HG03039 (cell line): Measurements from ENCODE around the gene CCDC57.
"Not testable (repeated sequence)": the region's sequence is repeated elsewhere in the genome, so short reads cannot be mapped to it uniquely, and the experiment has no call there.

Experiments
- ATAC-seq: cut with Tn5 transposase; IDR thresholded peaks from one replicate; pipeline ENCODE4 v1.9.1; 2021; ENCODE audit warnings: mild to moderate bottlenecking, moderate library complexity; ENCODE audit not compliant: unreplicated experiment

Gene CCDC57

DNA sequence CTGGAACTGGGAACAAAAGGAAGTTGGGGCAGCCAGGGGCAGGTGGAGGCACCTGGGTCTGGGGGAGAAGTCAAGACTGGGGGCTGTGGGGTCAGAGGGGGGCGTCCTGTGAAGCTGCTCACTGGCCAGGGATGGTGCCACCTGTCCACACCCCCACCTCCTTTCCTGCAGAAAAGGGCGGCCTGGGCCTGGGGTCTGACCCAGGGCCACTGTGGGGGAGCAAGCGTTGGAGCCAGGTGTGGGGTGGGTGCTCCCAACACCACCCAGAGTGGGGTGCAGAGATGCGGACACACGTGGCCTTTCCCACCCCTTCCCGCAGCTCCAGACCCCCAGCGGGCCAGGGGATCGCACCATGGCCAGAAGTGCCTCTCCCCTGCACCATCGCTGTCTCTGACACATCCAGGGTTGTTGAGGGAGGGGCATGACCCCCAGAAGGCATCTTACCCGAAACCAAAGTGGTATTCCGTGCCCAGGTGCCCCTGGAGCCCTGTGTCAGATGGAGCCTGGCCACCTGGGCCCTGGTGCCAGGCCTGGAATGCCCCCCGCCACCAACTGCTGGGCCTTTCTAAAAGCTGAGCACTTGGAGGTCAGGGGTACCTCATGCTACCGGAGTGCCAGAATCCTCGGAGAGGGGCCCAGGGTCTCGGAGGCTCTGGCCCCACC, 13.6 kb upstream of the CCDC57 start:
- no peak for ATAC-seq

DNA sequence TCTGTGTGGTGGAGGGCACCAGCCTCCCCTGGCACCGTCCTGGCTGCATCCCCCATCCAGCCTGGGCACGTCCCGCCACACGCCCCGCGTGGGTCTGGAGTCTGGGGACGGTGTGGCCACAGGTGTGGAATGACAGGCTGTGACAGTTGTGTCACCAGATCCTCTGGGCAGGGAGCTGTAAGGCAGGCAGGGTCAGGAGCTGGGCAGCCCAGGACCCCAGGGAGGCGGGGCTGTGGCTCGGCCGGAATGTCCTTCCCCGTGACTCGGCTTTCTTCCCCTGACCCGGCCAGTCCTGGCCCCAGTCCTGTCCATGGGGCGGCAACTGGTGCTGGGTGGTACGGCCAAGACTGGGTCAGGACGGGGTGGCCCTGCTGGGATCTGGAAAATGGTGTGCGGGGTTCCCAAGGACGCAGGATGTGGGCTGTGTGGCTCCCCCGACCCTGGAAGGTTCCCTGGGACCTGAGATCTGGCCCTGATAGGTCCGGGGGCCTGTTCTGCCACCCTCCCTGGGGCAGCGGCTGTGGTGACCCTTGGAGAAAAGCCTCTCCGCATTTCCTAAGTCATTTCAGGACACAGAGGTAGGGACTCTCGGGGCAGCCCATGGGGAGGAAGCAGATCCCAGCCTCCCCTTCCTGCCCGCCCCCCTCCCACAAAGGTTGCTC, 12.9 kb upstream of the CCDC57 start:
- ATAC-seq, result no peak

DNA sequence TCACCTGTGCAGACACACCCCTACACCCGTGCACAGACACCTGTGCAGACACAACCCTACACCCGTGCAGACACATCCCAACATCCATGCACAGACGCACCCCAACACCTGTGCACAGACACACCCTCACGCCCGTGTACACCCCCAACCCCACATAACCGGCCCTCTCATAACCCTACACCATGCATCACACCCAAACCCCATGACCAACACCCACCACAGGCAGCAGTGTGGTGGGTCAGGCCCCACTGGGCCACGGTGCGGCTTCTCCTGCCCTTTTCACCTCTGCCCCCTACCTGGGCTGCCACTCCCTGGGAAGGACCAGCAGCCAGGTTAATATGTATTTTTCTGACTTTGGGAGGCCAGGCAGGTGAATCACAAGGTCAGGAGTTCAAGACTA, 12.0 kb upstream of the CCDC57 start:
- ATAC-seq, result no peak

DNA sequence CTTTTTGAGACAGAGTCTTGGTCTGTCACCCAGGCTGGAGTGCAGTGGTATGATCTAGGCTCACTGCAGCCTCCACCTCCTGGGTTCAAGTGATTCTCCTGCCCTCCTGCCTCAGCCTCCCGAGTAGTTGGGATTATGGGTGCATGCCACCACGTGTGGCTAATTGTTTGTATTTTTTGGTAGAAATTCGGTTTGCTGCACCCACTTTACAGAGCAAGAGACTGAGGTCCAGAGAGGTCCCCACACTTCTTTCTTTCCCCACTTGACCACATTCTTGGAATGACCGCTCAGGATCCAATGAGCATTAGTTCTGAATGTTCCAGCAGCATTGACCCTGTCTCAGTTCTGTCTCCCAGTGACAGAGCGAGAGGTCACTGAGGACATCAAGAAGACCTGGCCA, 10.9 kb upstream of the CCDC57 start:
- ATAC-seq, result no peak

DNA sequence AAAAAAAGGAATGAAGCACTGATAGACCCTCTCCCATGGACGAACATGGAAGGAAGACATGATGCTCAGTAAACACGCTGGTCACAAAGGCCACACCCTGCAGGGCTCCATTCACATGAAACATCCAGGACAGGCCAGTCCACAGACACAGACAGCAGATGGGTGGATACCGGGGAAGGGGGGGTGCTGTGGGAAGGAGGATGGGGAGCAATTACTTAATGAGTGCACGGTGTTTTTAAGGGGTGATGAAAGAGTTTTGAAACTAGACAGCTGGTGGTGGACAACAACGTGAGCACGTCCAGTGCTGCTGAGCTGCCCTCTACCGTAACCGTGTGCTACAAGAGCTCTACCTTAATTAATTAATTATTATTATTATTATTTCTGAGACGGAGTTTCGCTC, 10.2 kb upstream of the CCDC57 start:
- no peak for ATAC-seq

DNA sequence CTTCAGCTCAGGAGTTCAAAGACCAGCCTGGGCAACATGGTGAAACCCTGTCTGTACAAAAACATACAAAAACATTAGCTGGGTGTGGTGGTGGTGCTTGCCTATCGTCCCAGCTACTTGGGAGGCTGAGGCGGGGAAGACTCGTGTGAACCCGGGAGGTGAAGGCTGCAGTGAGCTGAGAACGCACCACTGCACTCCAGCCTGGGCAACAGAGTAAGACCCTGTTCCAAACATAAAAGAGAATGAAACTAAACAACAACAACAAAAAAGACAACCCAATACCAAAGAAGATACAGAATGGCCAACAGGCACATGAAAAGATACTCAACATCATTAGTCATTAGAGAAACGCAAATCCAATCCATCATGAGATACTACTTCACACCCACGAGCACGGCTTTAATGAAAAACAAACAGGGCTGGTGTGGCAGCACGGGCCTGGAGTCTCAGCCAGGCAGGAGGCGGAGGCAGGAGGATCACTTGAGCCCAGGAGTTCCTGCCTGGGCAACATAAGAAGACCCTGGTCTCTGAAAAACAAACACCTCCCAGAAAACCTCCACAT, 8.8 kb upstream of the CCDC57 start:
- ATAC-seq, result no peak

DNA sequence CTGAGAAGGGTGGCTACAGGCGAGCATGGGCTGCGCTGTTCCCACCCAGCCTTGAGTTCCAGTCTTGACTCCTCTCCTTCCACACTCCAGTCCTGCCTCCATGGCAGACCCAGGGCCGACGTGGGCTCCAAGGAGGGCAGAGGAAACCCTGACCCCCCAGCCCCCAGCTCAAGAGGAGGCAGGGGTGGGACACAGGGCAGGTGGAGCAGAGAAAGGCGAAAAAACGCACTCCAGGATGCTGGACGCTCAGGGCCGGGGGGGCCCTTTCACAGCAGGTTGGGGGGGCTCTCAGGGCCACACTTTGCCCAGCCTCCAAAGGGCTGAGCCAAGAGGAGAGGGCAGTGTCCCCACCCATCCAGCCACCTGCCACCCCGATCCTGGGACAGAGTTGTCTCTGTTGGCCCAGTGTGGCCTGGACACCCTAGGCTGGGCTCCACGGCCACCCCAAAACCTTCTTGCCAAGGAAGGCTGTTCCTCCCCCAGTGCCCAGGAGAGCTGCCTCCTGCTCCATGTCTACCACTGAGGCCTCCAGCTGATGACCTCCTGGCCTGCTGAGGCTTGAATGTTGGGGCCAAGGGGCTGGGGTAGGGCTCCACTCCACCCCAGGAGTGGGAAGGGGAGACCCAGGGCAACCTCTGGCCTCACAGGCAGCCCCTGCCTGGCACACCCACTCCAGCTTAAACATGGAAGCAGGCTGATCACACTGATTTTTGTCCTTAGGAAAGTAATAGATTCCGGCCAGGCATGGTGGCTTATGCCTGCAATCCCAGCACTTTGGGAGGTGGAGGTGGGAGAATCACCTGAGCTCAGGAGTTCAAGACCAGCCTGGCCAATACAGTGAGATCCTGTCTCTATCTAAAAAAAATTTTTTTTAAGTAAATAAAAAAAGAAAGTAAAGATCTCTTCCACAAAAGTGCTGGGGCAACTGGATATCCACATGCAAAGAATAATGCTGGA, 7.4 kb upstream of the CCDC57 start:
- ATAC-seq, result no peak

DNA sequence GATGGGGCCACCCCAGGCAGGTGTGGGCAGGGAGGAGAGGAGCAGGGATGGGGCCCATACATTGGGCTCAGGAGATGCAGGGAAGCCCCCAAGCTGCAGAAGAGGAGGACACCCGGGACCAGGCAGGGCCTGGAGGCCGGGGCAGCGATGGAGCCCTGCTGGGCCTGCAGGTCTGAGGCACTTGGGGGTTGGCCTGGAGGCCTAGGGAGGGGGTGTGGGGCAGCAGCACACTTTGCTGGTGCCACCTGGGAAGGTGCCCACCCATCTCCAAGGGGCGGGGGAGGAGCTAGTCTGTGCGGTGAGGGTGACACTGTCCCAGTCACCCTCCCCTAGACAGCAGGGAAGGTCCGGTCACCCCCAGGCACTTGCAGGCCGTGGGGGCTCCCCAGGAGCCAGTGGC, 6.4 kb upstream of the CCDC57 start:
- ATAC-seq, result no peak

DNA sequence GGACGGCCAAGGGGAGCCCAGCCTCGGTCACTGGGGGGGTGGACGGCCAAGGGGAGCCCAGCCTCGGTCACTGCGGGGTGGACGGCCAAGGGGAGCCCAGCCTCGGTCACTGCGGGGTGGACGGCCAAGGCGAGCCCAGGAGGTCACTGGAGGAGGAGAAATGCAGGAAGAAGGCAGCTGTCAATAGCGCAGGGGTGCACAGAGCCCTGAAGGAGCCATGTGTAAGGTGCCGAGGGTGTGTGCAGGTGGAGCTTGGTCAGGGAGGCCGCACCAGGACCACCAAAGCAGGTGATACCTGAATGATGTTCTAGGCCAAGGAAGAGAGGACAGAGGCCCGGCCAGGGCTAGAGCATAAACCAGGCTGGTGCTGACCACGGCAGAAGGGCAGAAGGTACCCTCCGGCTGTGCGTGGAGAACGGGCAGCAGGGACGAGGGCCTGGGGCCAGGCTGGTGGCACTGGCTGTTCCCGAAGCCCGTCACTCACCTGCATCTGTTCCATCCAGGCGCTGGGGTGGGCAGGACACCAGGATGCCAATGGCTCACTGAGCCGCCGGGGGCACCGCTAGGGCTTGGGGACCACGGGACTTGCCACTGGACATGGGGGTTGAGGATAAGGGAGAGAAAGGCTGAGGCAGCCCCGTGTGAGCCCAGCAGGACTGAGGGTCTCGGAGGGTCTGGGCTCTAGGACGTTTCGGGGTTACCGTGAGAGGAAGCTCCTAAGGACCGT, 5.9 kb upstream of the CCDC57 start:
- ATAC-seq, result no peak

DNA sequence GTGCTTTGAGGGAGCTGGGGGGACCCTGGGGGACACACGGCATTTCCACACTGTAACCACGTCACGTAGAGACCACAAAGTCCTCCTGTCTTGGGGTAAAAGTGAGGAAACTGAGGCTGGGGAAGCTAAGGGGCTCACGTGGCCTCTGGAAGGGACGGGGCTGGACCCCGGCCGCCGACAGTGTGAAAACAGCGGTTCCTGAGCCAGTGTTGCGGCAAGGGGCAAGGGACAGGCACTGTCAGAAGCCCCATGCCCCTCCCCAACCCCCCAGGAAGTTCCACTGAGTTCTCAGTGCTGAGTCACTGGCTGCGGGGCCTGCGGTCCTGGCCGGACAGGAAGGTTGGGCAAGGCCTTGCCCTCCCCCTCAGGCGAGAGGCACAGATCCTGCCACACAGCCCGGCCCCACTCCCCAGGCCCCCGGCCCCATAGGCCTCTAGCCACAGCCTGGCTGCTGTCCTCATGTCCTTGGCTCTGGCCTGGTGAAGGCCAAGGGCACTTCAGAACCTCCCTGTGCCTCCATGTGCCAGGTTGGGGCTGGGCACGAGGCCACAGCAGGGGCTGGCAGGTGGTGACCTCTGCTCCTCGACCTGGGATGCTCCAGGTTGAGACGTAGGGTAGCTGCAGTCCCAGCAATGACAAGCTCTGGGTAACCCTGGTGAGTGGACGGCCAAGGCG, 5.0 kb upstream of the CCDC57 start:
- ATAC-seq, result no peak

DNA sequence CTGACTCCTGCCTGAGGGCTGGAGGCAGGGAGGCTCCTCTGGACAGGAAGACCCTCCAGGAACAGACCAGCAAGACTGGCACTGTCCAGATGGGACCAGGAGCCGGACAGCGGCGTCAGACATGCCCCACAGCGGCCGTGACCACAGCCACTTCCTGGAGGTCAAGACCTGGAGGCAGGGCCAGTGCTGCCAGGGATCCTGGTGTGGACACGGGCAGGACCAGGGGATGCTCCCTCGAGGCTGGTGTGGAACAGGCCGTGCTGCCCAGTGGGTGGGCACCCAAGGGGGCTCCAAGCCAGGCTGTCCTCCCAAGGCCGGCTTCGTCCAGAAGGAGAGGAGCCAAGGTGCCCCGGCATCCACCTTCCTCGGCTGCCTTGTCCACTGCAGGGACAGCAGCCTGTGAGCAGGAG, 4.5 kb upstream of the CCDC57 start:
- no peak for ATAC-seq

DNA sequence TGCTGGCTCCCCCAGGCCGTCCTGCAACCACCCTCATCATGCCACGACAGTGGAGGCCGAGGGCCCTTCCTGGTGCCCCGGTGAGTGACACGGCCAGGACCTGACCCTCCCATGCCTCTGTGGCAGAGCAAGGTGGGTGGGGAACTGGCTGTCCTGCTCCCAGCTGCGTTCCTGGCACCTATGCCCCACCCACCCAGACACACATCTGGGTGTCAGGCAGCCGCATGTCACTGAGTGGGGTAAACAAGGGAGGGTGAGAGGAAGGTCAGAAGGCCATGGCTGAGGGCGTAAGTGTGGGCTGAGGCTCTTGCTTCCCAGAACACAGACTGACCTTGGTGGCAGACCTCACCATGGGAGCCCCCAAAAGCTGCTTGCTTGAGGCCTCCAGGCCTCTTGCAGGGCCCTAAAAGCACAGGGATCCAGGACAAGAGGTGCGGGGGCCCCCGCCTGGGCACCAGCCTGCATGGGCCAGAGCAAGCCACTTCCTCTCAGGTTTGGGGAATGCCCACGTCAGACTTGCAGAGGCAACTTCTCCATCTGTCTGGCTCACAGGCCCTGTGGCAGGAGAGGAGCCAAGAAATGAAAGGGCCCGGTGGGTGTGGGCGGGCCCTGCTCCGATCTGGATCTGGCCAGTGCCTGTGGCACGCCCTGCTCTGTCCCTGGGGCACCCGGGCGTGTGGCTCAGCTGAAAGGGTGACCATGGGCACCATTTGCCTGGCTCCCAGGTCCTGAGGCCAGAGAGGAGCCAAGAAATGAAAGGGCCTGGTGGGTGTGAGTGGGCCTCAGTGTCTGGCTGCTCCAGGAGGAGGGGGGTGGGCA, 3.9 kb upstream of the CCDC57 start:
- no peak for ATAC-seq

DNA sequence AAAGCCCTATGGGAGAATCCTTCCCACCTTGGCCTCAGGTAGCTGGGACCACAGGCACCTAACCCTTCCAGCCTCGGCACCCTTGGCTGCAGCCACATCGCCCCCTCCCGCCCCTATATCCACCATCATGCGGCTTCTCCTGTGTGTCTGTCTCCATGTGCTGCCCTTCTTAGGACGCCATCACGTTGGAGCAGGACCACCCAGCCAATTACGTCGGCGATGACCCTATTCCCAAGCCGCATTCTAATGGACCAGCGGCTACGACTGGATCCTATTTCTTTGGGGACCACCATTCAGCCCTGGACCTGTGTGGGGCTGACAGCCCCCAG, 3.3 kb upstream of the CCDC57 start:
- no peak for ATAC-seq

DNA sequence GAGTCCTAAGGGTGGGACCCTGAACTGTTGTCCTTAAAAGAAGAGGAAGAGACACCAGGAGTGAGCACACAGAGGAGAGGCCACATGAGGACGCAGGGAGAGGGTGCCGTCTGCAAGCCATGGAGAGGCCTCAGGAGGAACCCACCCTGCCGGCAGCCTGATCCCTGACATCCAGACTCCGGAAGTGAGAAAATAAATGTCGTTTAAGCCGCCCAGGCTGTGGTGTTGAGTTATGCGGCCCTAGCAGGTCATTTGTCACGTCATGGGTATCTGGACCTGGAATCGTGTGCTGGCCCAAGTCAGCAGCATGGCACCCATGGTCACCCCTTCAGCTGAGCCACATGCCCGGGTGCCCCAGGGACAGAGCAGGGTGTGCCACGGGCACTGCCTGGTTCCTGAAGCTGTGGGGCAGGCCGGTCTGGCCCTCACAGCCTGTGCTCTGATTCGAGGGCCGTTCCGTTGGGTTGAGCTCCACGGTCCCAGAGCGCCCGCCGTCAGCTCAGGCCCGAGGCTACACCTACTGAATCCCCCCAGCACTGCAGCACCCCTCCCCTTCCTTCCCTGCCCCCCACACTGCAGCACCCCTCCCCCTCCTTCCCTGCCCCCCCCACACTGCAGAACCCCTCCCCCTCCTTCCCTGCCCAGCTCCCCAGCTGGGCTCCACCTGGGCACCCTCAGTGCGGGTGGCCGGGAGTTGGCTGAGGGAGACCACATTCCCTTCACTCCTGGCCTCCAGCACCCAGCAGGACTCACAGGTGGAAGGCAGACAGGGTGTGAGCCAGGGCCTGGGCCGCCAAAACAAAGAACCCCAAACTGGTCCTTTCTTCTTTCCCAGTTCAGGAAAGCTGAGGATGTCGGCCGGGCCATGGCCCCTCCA, 2.7 kb upstream of the CCDC57 start:
- ATAC-seq, result no peak

DNA sequence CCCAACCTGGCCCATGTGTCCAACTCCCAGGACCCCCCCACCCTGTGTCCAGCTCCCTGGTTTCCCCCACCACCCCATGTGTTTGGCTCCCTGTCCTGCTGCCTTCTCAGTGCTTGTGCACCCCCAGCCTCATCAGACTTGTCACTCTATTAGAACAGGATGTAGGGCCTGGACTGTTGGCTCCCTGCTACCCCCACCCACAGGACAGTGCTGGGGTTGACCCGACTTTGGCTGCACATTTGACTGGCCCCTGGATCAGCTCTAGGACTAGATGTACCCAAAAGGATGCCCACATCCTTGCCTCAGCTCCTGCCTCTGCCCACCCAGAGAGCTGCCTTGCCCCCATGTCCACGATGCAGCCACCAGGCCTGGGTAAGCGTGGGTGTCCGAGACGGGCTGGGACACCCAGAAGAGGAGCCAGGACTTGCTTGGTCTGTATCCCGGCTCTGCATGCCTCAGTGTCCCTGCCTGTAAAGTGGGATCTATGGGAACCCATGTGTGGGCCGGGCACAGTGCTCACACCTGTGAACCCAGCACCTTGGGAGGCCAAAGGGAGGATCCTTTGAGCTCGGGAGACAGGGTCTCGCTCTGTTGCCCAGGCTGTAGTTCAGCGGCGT, 1.5 kb upstream of the CCDC57 start:
- ATAC-seq, result no peak

DNA sequence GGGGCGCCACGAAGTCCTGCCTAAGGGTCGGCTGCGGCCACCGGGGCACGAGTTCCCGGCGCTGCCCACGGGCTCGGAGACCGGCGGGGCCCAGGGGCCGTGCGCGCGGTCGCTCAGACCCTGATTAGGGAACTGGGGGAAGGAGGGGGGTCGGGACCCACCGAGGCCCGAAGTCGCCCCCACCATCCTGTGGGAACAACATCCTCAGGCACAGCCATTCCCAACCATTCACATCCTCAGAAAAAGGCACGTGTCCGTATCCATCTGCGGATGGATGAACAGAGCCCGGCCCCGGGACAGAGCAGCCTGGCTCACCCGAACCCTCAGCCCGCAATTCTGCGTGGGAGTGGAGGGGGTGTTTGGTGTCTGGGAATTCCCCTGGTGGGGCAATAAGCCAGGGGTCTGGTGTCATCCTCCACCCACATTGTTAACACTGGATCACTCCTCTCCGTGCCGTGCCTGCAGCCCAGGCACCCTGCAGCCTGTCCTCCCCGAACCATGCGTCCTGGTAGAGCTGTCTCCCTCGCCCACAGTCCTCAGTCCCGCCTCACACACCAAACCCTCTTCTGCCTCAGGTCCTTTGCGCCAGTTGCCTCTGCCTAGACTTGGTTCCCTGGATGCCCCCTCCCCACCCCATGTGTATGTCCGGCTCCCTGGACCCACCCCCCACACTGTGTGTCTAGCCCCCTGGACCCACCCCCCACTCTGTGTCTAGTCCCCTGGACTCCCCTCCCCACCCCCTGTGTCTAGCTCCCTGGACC, 789 bp upstream of the CCDC57 start:
- ATAC-seq, result no peak

DNA sequence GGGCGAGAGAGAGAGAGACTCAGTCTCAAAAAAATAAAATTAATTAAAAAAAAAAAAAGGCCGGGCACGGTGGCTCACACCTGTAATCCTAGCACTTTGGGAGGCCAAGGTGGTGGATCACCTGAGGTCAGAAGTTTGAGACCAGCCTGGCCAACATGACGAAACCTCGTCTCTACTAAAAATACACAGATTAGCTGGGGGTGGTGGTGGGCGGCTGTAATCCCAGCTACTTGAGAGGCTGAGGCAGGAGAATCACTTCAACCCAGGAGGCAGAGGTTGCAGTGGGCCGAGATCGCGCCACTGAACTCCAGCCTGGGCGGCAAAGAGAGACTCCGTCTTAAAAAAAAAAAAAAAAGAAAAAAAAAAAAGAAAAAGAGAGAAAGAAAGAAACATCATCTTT, 2.0 kb downstream of the CCDC57 start:
- not testable (repeated sequence) for ATAC-seq
